NCI-H446 treated with DMSO at 0.1 percent for 48 hours (cell line): Measurements from ENCODE around the gene TCFL5.

Source experiments
- DNase-seq: peaks from one replicate; lab custom pipeline; 2025; lab: John Stamatoyannopoulos, UW

The TCFL5 gene

GRCh38 chr20:62822788-62823651 lies 38.6 kb downstream of the TCFL5 start:
- no peak for DNase-seq

GRCh38 chr20:62822239-62822787 lies 39.3 kb downstream of the TCFL5 start:
- no peak for DNase-seq

- DNase-seq = no peak
Measured at GRCh38 chr20:62821726-62822210, 39.9 kb downstream of the TCFL5 start.

- DNase-seq = no peak
Measured at GRCh38 chr20:62820962-62821725, 40.5 kb downstream of the TCFL5 start.

- no peak for DNase-seq
Measured at GRCh38 chr20:62820208-62820961, 41.2 kb downstream of the TCFL5 start.

- DNase-seq = no peak
Measured at GRCh38 chr20:62819494-62820174, 42.0 kb downstream of the TCFL5 start.

GRCh38 chr20:62818592-62819493 lies 42.8 kb downstream of the TCFL5 start:
- peak; percentile 54 for DNase-seq

- no peak for DNase-seq
Measured at GRCh38 chr20:62817975-62818591, 43.5 kb downstream of the TCFL5 start.

- no peak for DNase-seq
Measured at GRCh38 chr20:62816884-62817873, 44.4 kb downstream of the TCFL5 start, which contains the start of gene COL9A3. Gene COL9A3 (plus strand): TSS chr20:62817050. CDS start chr20:62817065, 15 bp downstream.

- no peak for DNase-seq
Measured at GRCh38 chr20:62816031-62816883, 45.4 kb downstream of the TCFL5 start.

- DNase-seq = no peak
Measured at GRCh38 chr20:62815066-62815991, 46.3 kb downstream of the TCFL5 start.

- no peak for DNase-seq
Measured at GRCh38 chr20:62814709-62815065, 46.9 kb downstream of the TCFL5 start.

- DNase-seq = no peak
Measured at GRCh38 chr20:62814060-62814708, 47.4 kb downstream of the TCFL5 start.

- no peak for DNase-seq
Measured at GRCh38 chr20:62813588-62813987, 48.0 kb downstream of the TCFL5 start.

- no peak for DNase-seq
Measured at GRCh38 chr20:62812907-62813200, 48.8 kb downstream of the TCFL5 start.
